GM23338 (cell line): ENCODE data around the gene TBC1D32.

ENCODE experiments used
- CREB1 ChIP-seq: fragments of 250-450 bp; sonication (Bioruptor Pico); IDR thresholded peaks from 2 replicates; pipeline ENCODE4 v1.5.0; 2020; ENCODE audit warnings: low read depth, mild to moderate bottlenecking, moderate library complexity
- CTCF ChIP-seq, 2 experiments: fragments of 200-600 bp in 1 of 2; sonication (generic) in 1 of 2; conservative IDR thresholded peaks; 2 replicates each; pipeline versions ENCODE4 v1.5.1 to v1.6.1; 2016 to 2017; ENCODE audit warnings: antibody characterized with exemption in 2 of 2, low read depth in 2 of 2, mild to moderate bottlenecking in 2 of 2, moderate library complexity in 1 of 2
- ETS1 ChIP-seq: IDR thresholded peaks from 2 replicates; pipeline ENCODE4 v1.6.1; 2016; ENCODE audit warnings: antibody characterized with exemption
- EZH2 ChIP-seq: fragments of 200-600 bp; sonication (generic); IDR thresholded peaks from one replicate; pipeline ENCODE4 v1.8.0; 2017; ENCODE audit warnings: antibody characterized with exemption, mild to moderate bottlenecking, low read depth; ENCODE audit not compliant: unreplicated experiment
- EZH2phosphoT487 ChIP-seq: fragments of 200-600 bp; sonication (generic); IDR thresholded peaks from one replicate; pipeline ENCODE4 v1.8.1; 2018; ENCODE audit warnings: antibody characterized with exemption; ENCODE audit not compliant: unreplicated experiment
- JUNB ChIP-seq: IDR thresholded peaks from one replicate; pipeline ENCODE4 v1.6.1; 2016; ENCODE audit warnings: antibody characterized with exemption; ENCODE audit not compliant: unreplicated experiment
- NANOG ChIP-seq: IDR thresholded peaks from 2 replicates; pipeline ENCODE4 v1.6.1; 2016; ENCODE audit warnings: antibody characterized with exemption, borderline replicate concordance
- POLR2AphosphoS5 ChIP-seq: IDR thresholded peaks from 2 replicates; pipeline ENCODE4 v1.6.1; 2016; ENCODE audit warnings: antibody characterized with exemption, low read depth
- REST ChIP-seq: IDR thresholded peaks from one replicate; pipeline ENCODE4 v1.6.1; 2018; ENCODE audit warnings: antibody characterized with exemption; ENCODE audit not compliant: unreplicated experiment
- STAT1 ChIP-seq: IDR thresholded peaks from one replicate; pipeline ENCODE4 v1.6.1; 2016; ENCODE audit warnings: antibody characterized with exemption; ENCODE audit not compliant: unreplicated experiment
- ZNF114 ChIP-seq: fragments of 250-450 bp; sonication (Bioruptor Pico); IDR thresholded peaks from 2 replicates; pipeline ENCODE4 v1.5.0; 2020; ENCODE audit warnings: mild to moderate bottlenecking, moderate library complexity
- ZNF331 ChIP-seq: fragments of 250-450 bp; sonication (Bioruptor Pico); IDR thresholded peaks from 2 replicates; pipeline ENCODE4 v1.5.0; 2020; ENCODE audit warnings: low read depth, mild to moderate bottlenecking, moderate library complexity
- ZNF462 ChIP-seq: fragments of 250-450 bp; sonication (Bioruptor Pico); IDR thresholded peaks from 2 replicates; pipeline ENCODE4 v1.5.0; 2020; ENCODE audit warnings: mild to moderate bottlenecking, moderate library complexity

- TF ChIP-seq CTCF (conservative IDR thresholded peaks at IDR 0.05; ENCODE audit: low read depth in 2 of 2) (no peak), ZNF462 (CRISPR knock-in tag) (no peak), STAT1 (no peak), POLR2AphosphoS5 (no peak), CREB1 (no peak), REST (no peak), EZH2phosphoT487 (no peak), EZH2 (no peak), JUNB (no peak), ZNF331 (CRISPR knock-in tag) (no peak), NANOG (no peak), ETS1 (no peak), ZNF114 (CRISPR knock-in tag) (no peak)
Observed at GRCh38 chr6:121260651-121261102, 73.6 kb downstream of the TBC1D32 start.
